Liver (tissue), 9 donors: ENCODE results near the gene MN1. TPM values are rescaled to one million over a fixed set of nuclear protein-coding genes. Genes with fewer than 3 reads are reported as not detected.

ENCODE experiments used
- DNase-seq: peaks from one replicate; pipeline ENCODE4 v3.0.0-alpha.2; 2017; ENCODE audit warnings: low spot score
- H3K27ac ChIP-seq, 2 donors: one replicate each; pipeline ENCODE4 v1.7.0; 2013; ENCODE audit warnings: inconsistent platforms in 2 of 2, low read length in 2 of 2, control low read depth in 1 of 2, low read depth in 1 of 2, mild to moderate bottlenecking in 1 of 2
- H3K27me3 ChIP-seq, 4 donors: one replicate each; pipeline versions ENCODE4 v1.6.1 to v1.7.0; 2013; ENCODE audit warnings: low read length in 3 of 4, inconsistent platforms in 1 of 4, mild to moderate bottlenecking in 1 of 4, moderate library complexity in 1 of 4; ENCODE audit not compliant: control insufficient read depth in 4 of 4, insufficient read depth in 4 of 4
- H3K36me3 ChIP-seq, 4 donors: one replicate each; pipeline versions ENCODE4 v1.6.1 to v1.7.0; 2013; ENCODE audit warnings: low read length in 3 of 4, mild to moderate bottlenecking in 3 of 4, low read depth in 1 of 4, moderate library complexity in 1 of 4; ENCODE audit not compliant: control insufficient read depth in 4 of 4, insufficient read depth in 3 of 4
- H3K4me1 ChIP-seq, 4 donors: one replicate each; pipeline versions ENCODE4 v1.6.1 to v1.7.0; 2013; ENCODE audit warnings: low read length in 3 of 4, mild to moderate bottlenecking in 3 of 4, moderate library complexity in 1 of 4; ENCODE audit not compliant: control insufficient read depth in 4 of 4, insufficient read depth in 4 of 4
- H3K4me3 ChIP-seq, 3 donors: one replicate each; pipeline versions ENCODE4 v1.6.1 to v1.7.0; 2013; ENCODE audit warnings: low read length in 3 of 3, control low read depth in 1 of 3, low read depth in 1 of 3, mild to moderate bottlenecking in 1 of 3
- H3K9ac ChIP-seq, 2 donors: one replicate each; pipeline ENCODE4 v1.7.0; 2013; ENCODE audit warnings: low read length in 2 of 2, mild to moderate bottlenecking in 2 of 2, moderate library complexity in 2 of 2, control low read depth in 1 of 2, low read depth in 1 of 2
- H3K9me3 ChIP-seq, 4 donors: one replicate each; pipeline versions ENCODE4 v1.6.1 to v1.7.0; 2013; ENCODE audit warnings: low read length in 3 of 4; ENCODE audit not compliant: control insufficient read depth in 4 of 4
- ATF3 ChIP-seq: IDR thresholded peaks from 2 replicates; pipeline ENCODE4 v1.6.1; 2016; ENCODE audit warnings: antibody characterized with exemption
- CTCF ChIP-seq: fragments of 150-350 bp; IDR thresholded peaks from 2 replicates; pipeline ENCODE4 v1.5.1; 2017; ENCODE audit warnings: improper control_type of control experiment, low read depth, low read length; ENCODE audit not compliant: missing input control
- EGR1 ChIP-seq, 2 donors: IDR thresholded peaks; 2 replicates each; pipeline ENCODE4 v1.6.1; 2016 to 2018; ENCODE audit warnings: antibody characterized with exemption in 2 of 2, low read depth in 2 of 2
- FOXA1 ChIP-seq: IDR thresholded peaks from 2 replicates; pipeline ENCODE4 v1.6.1; 2016; ENCODE audit warnings: antibody characterized with exemption
- FOXA2 ChIP-seq: IDR thresholded peaks from 2 replicates; pipeline ENCODE4 v1.6.1; 2016; ENCODE audit warnings: antibody characterized with exemption
- GABPA ChIP-seq, 2 donors: IDR thresholded peaks in 1 of 2; conservative IDR thresholded peaks in 1 of 2; 2 replicates each; pipeline ENCODE4 v1.6.1; 2016; ENCODE audit warnings: antibody characterized with exemption in 2 of 2, mild to moderate bottlenecking in 1 of 2, moderate library complexity in 1 of 2
- HNF4A ChIP-seq, 2 donors: conservative IDR thresholded peaks; 2 replicates each; pipeline ENCODE4 v1.6.1; 2016; ENCODE audit warnings: antibody characterized with exemption in 2 of 2, mild to moderate bottlenecking in 2 of 2
- HNF4G ChIP-seq: IDR thresholded peaks from 2 replicates; pipeline ENCODE4 v1.6.1; 2016; ENCODE audit warnings: antibody characterized with exemption
- JUND ChIP-seq, 2 donors: IDR thresholded peaks; 2 replicates each; pipeline ENCODE4 v1.6.1; 2016; ENCODE audit warnings: antibody characterized with exemption in 2 of 2
- MAX ChIP-seq: IDR thresholded peaks from 2 replicates; pipeline ENCODE4 v1.6.1; 2016; ENCODE audit warnings: antibody characterized with exemption
- NR2F2 ChIP-seq: IDR thresholded peaks from 2 replicates; pipeline ENCODE4 v1.6.1; 2016; ENCODE audit warnings: antibody characterized with exemption
- RAD21 ChIP-seq, 2 donors: IDR thresholded peaks; 2 replicates each; pipeline ENCODE4 v1.6.1; 2016; ENCODE audit warnings: antibody characterized with exemption in 2 of 2, mild to moderate bottlenecking in 2 of 2
- REST ChIP-seq: IDR thresholded peaks from 2 replicates; pipeline ENCODE4 v1.6.1; 2016; ENCODE audit warnings: antibody characterized with exemption, mild to moderate bottlenecking
- RXRA ChIP-seq, 2 donors: IDR thresholded peaks; 2 replicates each; pipeline ENCODE4 v1.6.1; 2017 to 2018; ENCODE audit warnings: antibody characterized with exemption in 2 of 2, mild to moderate bottlenecking in 1 of 2
- SP1 ChIP-seq: IDR thresholded peaks from 2 replicates; pipeline ENCODE4 v1.6.1; 2018; ENCODE audit warnings: antibody characterized with exemption, mild to moderate bottlenecking
- TAF1 ChIP-seq: conservative IDR thresholded peaks from 2 replicates; pipeline ENCODE4 v1.6.1; 2016; ENCODE audit warnings: antibody characterized with exemption, mild to moderate bottlenecking
- ZBTB33 ChIP-seq: IDR thresholded peaks from 2 replicates; pipeline ENCODE4 v1.6.1; 2016; ENCODE audit warnings: antibody characterized with exemption
- WGBS: extraction: QIAGEN DNeasy Blood & Tissue Kit; methylation state at CpG from one replicate; pipeline ENCODE4 v1.1.7; 2013; 5-methylcytosine and 5-hydroxymethylcytosine counted together
- polyA plus RNA-seq, 2 donors: library from polyadenylated mRNA; stranded (reverse) in 1 of 2; unstranded in 1 of 2; fragments of 200-250 nt in 1 of 2; fragments of >200 nt in 1 of 2; fragmentation: Nextera tagmentation in 1 of 2; extraction: Ambion mirVana in 1 of 2; gene quantifications; one replicate each; pipeline versions ENCODE4 v1.2.1 to v1.2.3, GENCODE V29; 2013 to 2015
- total RNA-seq, 2 donors: library from RNA; depleted of rRNA; stranded (reverse); fragments of >200 nt; gene quantifications; one replicate each; pipeline ENCODE4 v1.2.3, GENCODE V29; 2014
- donor health status: healthy.
- donor health status: healthy.
- donor health status: healthy.
- donor health status: healthy.
- donor health status: healthy.

Gene MN1
- total and polyA plus RNA-seq, 4 donors: 0.10 to 0.33 (median 0.21) TPM

- DNase-seq: no peak
- no peaks in the 10 kb centered on the region for H3K9me3 ChIP-seq
- TF ChIP-seq REST: no peak
- no peak for TF ChIP-seq JUND (IDR thresholded peaks at IDR 0.05)
- TF ChIP-seq FOXA1: no peak
- no peak for TF ChIP-seq HNF4A (conservative IDR thresholded peaks at IDR 0.05)
- H3K4me3 ChIP-seq: no peak overlapping the region
- no peak overlapping the region for H3K9ac ChIP-seq
- H3K27me3 ChIP-seq: no peaks in the 10 kb centered on the region
- no peaks in the 10 kb centered on the region for H3K4me1 ChIP-seq
- 82% methylated on average over 22 of the region's 22 CpGs for WGBS
- H3K27ac ChIP-seq: no peak overlapping the region
- no peaks in the 10 kb centered on the region for H3K36me3 ChIP-seq
These were observed 19.6 kb upstream of the MN1 start for GRCh38 chr22:27820896-27821866.

- Histone ChIP-seq H3K27ac (no peak overlapping the region), H3K4me3 (no peak overlapping the region), H3K9me3 (no peaks in the 10 kb centered on the region), H3K36me3 (no peaks in the 10 kb centered on the region), H3K9ac (no peak overlapping the region), H3K27me3 (no peaks in the 10 kb centered on the region), H3K4me1 (no peaks in the 10 kb centered on the region)
- no peak for TF ChIP-seq CTCF
- no peak for TF ChIP-seq RAD21 (IDR thresholded peaks at IDR 0.05)
- no peak for TF ChIP-seq SP1
- no peak for TF ChIP-seq JUND (IDR thresholded peaks at IDR 0.05)
- TF ChIP-seq RXRA (IDR thresholded peaks at IDR 0.05): no peak
- no peak for TF ChIP-seq ATF3
- no peak for TF ChIP-seq FOXA2
- no peak for TF ChIP-seq HNF4G
- TF ChIP-seq ZBTB33: no peak
- TF ChIP-seq FOXA1: no peak
- no peak for TF ChIP-seq EGR1 (IDR thresholded peaks at IDR 0.05; ENCODE audit: low read depth in 2 of 2)
- TF ChIP-seq NR2F2: no peak
- TF ChIP-seq MAX: no peak
- no peak for TF ChIP-seq TAF1
- TF ChIP-seq GABPA (IDR thresholded peaks at IDR 0.05 in 1 of 2, conservative IDR thresholded peaks at IDR 0.05 in 1 of 2): no peak
- 84% methylated on average over 3 of the region's 3 CpGs for WGBS
- no peak for DNase-seq
These were observed 15.0 kb upstream of the MN1 start for GRCh38 chr22:27816552-27816951.
